Esophagus squamous epithelium (tissue), 4 donors: ENCODE data around the gene MDFI.

ENCODE experiments used
- POLR2A ChIP-seq, 4 donors: fragments of 450-650 bp; IDR thresholded peaks; one replicate each; pipeline ENCODE4 v1.6.1; 2017; ENCODE audit warnings: antibody characterized with exemption in 4 of 4, mild to moderate bottlenecking in 4 of 4, moderate library complexity in 3 of 4
- TF ChIP-seq, protein P1 (sequence below), 6 experiments: fragments of 450-650 bp in 4 of 6; fragments of 200-600 bp in 2 of 6; sonication (generic) in 2 of 6; IDR thresholded peaks; one replicate each; pipeline ENCODE4 v1.5.1; 2016 to 2019; ENCODE audit warnings: antibody characterized with exemption in 6 of 6, mild to moderate bottlenecking in 4 of 6, moderate library complexity in 4 of 6

DNA sequence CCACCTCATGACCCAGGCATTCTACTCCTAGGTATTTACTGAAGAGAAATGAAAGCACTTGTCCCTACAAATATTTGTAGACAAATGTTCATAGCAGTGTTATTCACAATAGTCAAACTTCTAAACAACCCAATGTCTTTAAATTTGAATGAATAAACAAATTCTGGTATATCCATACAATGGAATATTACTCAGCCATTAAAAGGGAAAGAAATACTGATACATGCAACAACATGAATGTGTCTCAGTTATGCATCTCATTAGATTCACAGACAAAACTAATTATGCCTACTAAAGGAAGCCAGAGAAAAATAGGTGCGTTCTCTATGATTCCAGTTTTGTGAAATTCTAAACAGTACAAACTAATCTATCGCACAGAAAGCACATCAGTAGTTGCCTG lies 30.7 kb downstream of the MDFI start:
- TF ChIP-seq, protein P1, sequence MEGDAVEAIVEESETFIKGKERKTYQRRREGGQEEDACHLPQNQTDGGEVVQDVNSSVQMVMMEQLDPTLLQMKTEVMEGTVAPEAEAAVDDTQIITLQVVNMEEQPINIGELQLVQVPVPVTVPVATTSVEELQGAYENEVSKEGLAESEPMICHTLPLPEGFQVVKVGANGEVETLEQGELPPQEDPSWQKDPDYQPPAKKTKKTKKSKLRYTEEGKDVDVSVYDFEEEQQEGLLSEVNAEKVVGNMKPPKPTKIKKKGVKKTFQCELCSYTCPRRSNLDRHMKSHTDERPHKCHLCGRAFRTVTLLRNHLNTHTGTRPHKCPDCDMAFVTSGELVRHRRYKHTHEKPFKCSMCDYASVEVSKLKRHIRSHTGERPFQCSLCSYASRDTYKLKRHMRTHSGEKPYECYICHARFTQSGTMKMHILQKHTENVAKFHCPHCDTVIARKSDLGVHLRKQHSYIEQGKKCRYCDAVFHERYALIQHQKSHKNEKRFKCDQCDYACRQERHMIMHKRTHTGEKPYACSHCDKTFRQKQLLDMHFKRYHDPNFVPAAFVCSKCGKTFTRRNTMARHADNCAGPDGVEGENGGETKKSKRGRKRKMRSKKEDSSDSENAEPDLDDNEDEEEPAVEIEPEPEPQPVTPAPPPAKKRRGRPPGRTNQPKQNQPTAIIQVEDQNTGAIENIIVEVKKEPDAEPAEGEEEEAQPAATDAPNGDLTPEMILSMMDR (IDR thresholded peaks at IDR 0.05), result no peak
- no peak for TF ChIP-seq POLR2A (IDR thresholded peaks at IDR 0.05)
